Fibroblast of lung (primary cell): ENCODE data around the gene FAM136A. TPM values are rescaled to one million over a fixed set of nuclear protein-coding genes. Genes with fewer than 3 reads are reported as not detected.

Experiments
- DNase-seq, 2 donors: peaks; one replicate each; pipeline versions ENCODE4 v3.0.0 to v3.0.0-alpha.2; 2010; ENCODE audit warnings: low read depth in 2 of 2
- H2AFZ ChIP-seq: 2 replicates; pipeline ENCODE4 v1.5.1; 2012; ENCODE audit warnings: low read length, control low read depth, inconsistent platforms
- H3K27ac ChIP-seq: 2 replicates; pipeline ENCODE4 v1.5.1; 2011; ENCODE audit warnings: low read length, control low read depth; ENCODE audit not compliant: insufficient read depth
- H3K27me3 ChIP-seq: 2 replicates; pipeline ENCODE4 v1.5.1; 2011; ENCODE audit warnings: mild to moderate bottlenecking, low read length; ENCODE audit not compliant: control insufficient read depth, insufficient read depth
- H3K36me3 ChIP-seq: 2 replicates; pipeline ENCODE4 v1.5.1; 2011; ENCODE audit warnings: low read length; ENCODE audit not compliant: control insufficient read depth, insufficient read depth
- H3K4me1 ChIP-seq: 2 replicates; pipeline ENCODE4 v1.5.1; 2011; ENCODE audit warnings: low read length; ENCODE audit not compliant: control insufficient read depth, insufficient read depth; ENCODE audit errors: extremely low read depth
- H3K4me2 ChIP-seq: 2 replicates; pipeline ENCODE4 v1.5.1; 2011; ENCODE audit warnings: low read length, control low read depth; ENCODE audit not compliant: insufficient read depth; ENCODE audit errors: extremely low read depth
- H3K4me3 ChIP-seq, 4 experiments: fragments of 200-600 bp in 1 of 4; sonication (generic) in 1 of 4; replicated peaks in 1 of 4; 2 replicates each; pipeline ENCODE4 v1.5.1; 2011 to 2016; ENCODE audit warnings: low read length in 4 of 4, low read depth in 3 of 4, mild to moderate bottlenecking in 3 of 4, control low read depth in 2 of 4, inconsistent platforms in 1 of 4, mixed read lengths in 1 of 4; ENCODE audit not compliant: insufficient read depth in 1 of 4; ENCODE audit errors: control extremely low read depth in 1 of 4
- H3K79me2 ChIP-seq: 2 replicates; pipeline ENCODE4 v1.5.1; 2012; ENCODE audit warnings: mild to moderate bottlenecking, low read length, inconsistent platforms; ENCODE audit not compliant: control insufficient read depth, insufficient read depth
- H3K9ac ChIP-seq: 2 replicates; pipeline ENCODE4 v1.5.1; 2011; ENCODE audit warnings: mild to moderate bottlenecking, low read length, control low read depth; ENCODE audit not compliant: insufficient read depth
- H3K9me3 ChIP-seq: 2 replicates; pipeline ENCODE4 v1.5.1; 2012; ENCODE audit warnings: low read depth, low read length; ENCODE audit not compliant: control insufficient read depth, insufficient read depth
- H4K20me1 ChIP-seq: 2 replicates; pipeline ENCODE4 v1.5.1; 2011; ENCODE audit warnings: low read length; ENCODE audit not compliant: control insufficient read depth, insufficient read depth; ENCODE audit errors: extremely low read depth
- CTCF ChIP-seq, 2 donors: IDR thresholded peaks in 1 of 2; conservative IDR thresholded peaks in 1 of 2; 1 replicate in 1 of 2; 2 replicates in 1 of 2; pipeline ENCODE4 v1.5.1; 2011 to 2012; ENCODE audit warnings: low read length in 2 of 2, control low read depth in 1 of 2, inconsistent platforms in 1 of 2, low read depth in 1 of 2, mild to moderate bottlenecking in 1 of 2
- EZH2 ChIP-seq: IDR thresholded peaks from 2 replicates; pipeline ENCODE4 v1.5.1; 2012; ENCODE audit warnings: low read length, control low read depth, mild to moderate bottlenecking; ENCODE audit errors: missing control alignments
- polyA minus RNA-seq: library from RNA; depleted of rRNA, polyadenylated mRNA; stranded (reverse); fragments of >200 nt; gene quantifications from 2 replicates; pipeline ENCODE4 v1.2.3, GENCODE V29; 2011; ENCODE audit warnings: low replicate concordance
- polyA plus RNA-seq, 2 donors: library from polyadenylated mRNA; depleted of rRNA in 1 of 2; stranded (reverse) in 1 of 2; unstranded in 1 of 2; fragments of >200 nt; gene quantifications; 2 replicates each; pipeline ENCODE4 v1.2.1, GENCODE V29; 2011 to 2012; ENCODE audit warnings: missing spikeins in 1 of 2
- total RNA-seq: library from RNA; depleted of rRNA; stranded (reverse); fragments of >200 nt; gene quantifications from 2 replicates; pipeline ENCODE4 v1.2.1, GENCODE V29; 2014

The FAM136A gene
- total RNA-seq (15.7 and 16.4 TPM in 2 replicates), polyA plus RNA-seq (31.2 and 37.2 TPM in 2 replicates), polyA minus RNA-seq (1.8 and 2.5 TPM in 2 replicates)
- polyA plus RNA-seq (2012), result 25.4 and 33.9 TPM in 2 replicates

GRCh38 chr2:70301344-70302194, at the start of gene FAM136A:
TSS of gene FAM136A (minus strand) at chr2:70302067. CDS start at chr2:70302011, 56 bp downstream.
- peak; percentile 65 to 69 for DNase-seq
- no peak for TF ChIP-seq EZH2
- TF ChIP-seq CTCF (conservative IDR thresholded peaks at IDR 0.05 in 1 of 2, IDR thresholded peaks at IDR 0.05 in 1 of 2; ENCODE audit: low read depth in 1 of 2, low read length in 2 of 2), result peak; percentile 66 to 73
- no peaks in the 10 kb centered on the region for H4K20me1 ChIP-seq
- peaks cover 4% of the 10 kb centered on the region for H3K4me1 ChIP-seq
- H3K27ac ChIP-seq, result peak within 1 kb of the TSS; percentile 13
- no peaks in the 10 kb centered on the region for H3K9me3 ChIP-seq
- H3K4me2 ChIP-seq, result peak within 1 kb of the TSS; percentile 96
- H2AFZ ChIP-seq, result peak within 1 kb of the TSS; percentile 73
- peak within 1 kb of the TSS; percentile 80 for H3K9ac ChIP-seq
- H3K79me2 ChIP-seq, result peaks cover 8% of the 10 kb centered on the region
- no peaks in the 10 kb centered on the region for H3K27me3 ChIP-seq
- H3K4me3 ChIP-seq, result peak within 1 kb of the TSS; percentile 43 to 90 (median 58)
- no peaks in the 10 kb centered on the region for H3K36me3 ChIP-seq

- Histone ChIP-seq H3K79me2 (no peaks in the 10 kb centered on the region), H3K4me2 (no peak overlapping the region), H3K36me3 (no peaks in the 10 kb centered on the region), H3K4me1 (no peaks in the 10 kb centered on the region), H3K9me3 (no peaks in the 10 kb centered on the region), H4K20me1 (no peaks in the 10 kb centered on the region), H2AFZ (no peak overlapping the region), H3K9ac (no peak overlapping the region), H3K27ac (no peak overlapping the region), H3K27me3 (no peaks in the 10 kb centered on the region), H3K4me3 (no peak overlapping the region)
- no peak for TF ChIP-seq CTCF (conservative IDR thresholded peaks at IDR 0.05 in 1 of 2, IDR thresholded peaks at IDR 0.05 in 1 of 2; ENCODE audit: low read depth in 1 of 2, low read length in 2 of 2)
- no peak for TF ChIP-seq EZH2
- DNase-seq, result no peak
Measured at GRCh38 chr2:70349921-70350685, 48.2 kb upstream of the FAM136A start.

GRCh38 chr2:70347831-70348230, 46.0 kb upstream of the FAM136A start:
- Histone ChIP-seq H3K4me2 (no peak overlapping the region), H3K27ac (no peak overlapping the region), H3K4me3 (no peak overlapping the region), H3K4me1 (no peaks in the 10 kb centered on the region), H3K9me3 (no peaks in the 10 kb centered on the region), H4K20me1 (no peaks in the 10 kb centered on the region), H3K79me2 (no peaks in the 10 kb centered on the region), H3K27me3 (no peaks in the 10 kb centered on the region), H2AFZ (no peak overlapping the region), H3K9ac (no peak overlapping the region), H3K36me3 (no peaks in the 10 kb centered on the region)
- TF ChIP-seq EZH2 (no peak), CTCF (conservative IDR thresholded peaks at IDR 0.05 in 1 of 2, IDR thresholded peaks at IDR 0.05 in 1 of 2; ENCODE audit: low read depth in 1 of 2, low read length in 2 of 2) (no peak)
- no peak for DNase-seq
